ENCODE results near the gene GRIK3. TPM values are rescaled to one million over a fixed set of nuclear protein-coding genes. Genes with fewer than 3 reads are reported as not detected.

Gene GRIK3
- total and polyA plus RNA-seq, 11 donors: 0.06 to 1.6 (median 0.29) TPM

GRCh38 chr1:36953061-36953460 is 81.3 kb downstream of the GRIK3 start:
- H3K27me3 ChIP-seq: peaks cover 0 to 43% (median 3%) of the 10 kb centered on the region in 9 donors
- H3K27ac ChIP-seq: no peak overlapping the region
- ATAC-seq: no peak
- no peak overlapping the region for H3K4me3 ChIP-seq
- H3K36me3 ChIP-seq: no peaks in the 10 kb centered on the region
- 42 to 60% (median 51%) methylated on average over 5 of the region's 5 CpGs for WGBS, 4 donors
- no peaks in the 10 kb centered on the region for H3K4me1 ChIP-seq
- intact Hi-C loops (cut with DNase I): no loop called here
- no peak for DNase-seq
- no peaks in the 10 kb centered on the region for H3K9me3 ChIP-seq
- TF ChIP-seq POLR2A (IDR thresholded peaks at IDR 0.05) (no peak), CTCF (IDR thresholded peaks at IDR 0.05) (no peak)

- Histone ChIP-seq H3K4me1 (no peaks in the 10 kb centered on the region), H3K36me3 (no peaks in the 10 kb centered on the region), H3K27me3 (peaks cover 0 to 44% (median 3%) of the 10 kb centered on the region in 9 donors), H3K27ac (no peak overlapping the region), H3K4me3 (no peak overlapping the region), H3K9me3 (no peaks in the 10 kb centered on the region)
- TF ChIP-seq POLR2A (IDR thresholded peaks at IDR 0.05) (no peak), CTCF (IDR thresholded peaks at IDR 0.05) (no peak)
- ATAC-seq (no peak), DNase-seq (no peak)
- intact Hi-C loops (cut with DNase I): no loop called here
- WGBS, 4 donors: 67 to 79% (median 70%) methylated on average over 5 of the region's 5 CpGs
Measured at GRCh38 chr1:36951761-36952160, 82.6 kb downstream of the GRIK3 start.

DNA sequence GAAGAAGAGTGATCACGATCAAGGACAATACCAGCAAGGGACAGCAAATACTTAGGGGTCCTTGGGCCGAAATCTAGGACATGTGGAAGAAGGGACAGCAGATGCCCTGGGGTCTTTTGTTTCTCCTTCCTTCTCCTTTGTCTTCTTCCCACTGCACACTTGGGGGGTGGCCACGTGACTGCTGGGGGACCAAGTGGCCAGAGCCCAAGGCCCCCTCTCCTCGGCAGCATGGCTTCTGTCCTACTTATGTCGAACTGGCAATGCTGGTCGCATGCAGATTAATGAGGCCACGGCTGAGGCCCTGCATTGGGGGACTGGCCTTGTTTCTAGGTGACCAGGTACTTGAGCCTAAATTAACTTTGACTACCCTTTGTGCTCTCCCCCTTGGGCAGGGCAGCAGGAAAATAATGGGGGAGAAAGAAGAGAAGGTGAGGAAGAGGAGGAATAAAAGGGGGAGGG is 83.0 kb downstream of the GRIK3 start:
- Histone ChIP-seq H3K36me3 (no peaks in the 10 kb centered on the region), H3K9me3 (no peaks in the 10 kb centered on the region), H3K4me1 (no peaks in the 10 kb centered on the region), H3K27me3 (peaks cover 0 to 44% (median 3%) of the 10 kb centered on the region in 9 donors), H3K27ac (no peak overlapping the region), H3K4me3 (no peak overlapping the region)
- WGBS, 4 donors: 40 to 54% (median 52%) methylated on average over 7 of the region's 7 CpGs
- TF ChIP-seq CTCF (IDR thresholded peaks at IDR 0.05) (no peak), POLR2A (IDR thresholded peaks at IDR 0.05) (no peak)
- ATAC-seq: no peak
- intact Hi-C loops (cut with DNase I): no loop called here
- no peak for DNase-seq

- DNase-seq: no peak
- no peak for TF ChIP-seq POLR2A (IDR thresholded peaks at IDR 0.05)
- TF ChIP-seq CTCF (IDR thresholded peaks at IDR 0.05): no peak
- intact Hi-C loops (cut with DNase I): no loop called here
- Histone ChIP-seq H3K9me3 (no peaks in the 10 kb centered on the region), H3K4me3 (no peak overlapping the region), H3K4me1 (no peaks in the 10 kb centered on the region), H3K27me3 (peaks cover 0 to 44% (median 5%) of the 10 kb centered on the region in 9 donors), H3K27ac (no peak overlapping the region), H3K36me3 (no peaks in the 10 kb centered on the region)
- 69 to 71% (median 70%) methylated on average over 8 of the region's 8 CpGs for WGBS, 4 donors
- no peak for ATAC-seq
Measured at GRCh38 chr1:36950604-36951291, 83.6 kb downstream of the GRIK3 start.
